ENCODE measurements around the gene CYB5R4. TPM values are rescaled to one million over a fixed set of nuclear protein-coding genes. Genes with fewer than 3 reads are reported as not detected.
"Not testable (repeated sequence)": the region's sequence is repeated elsewhere in the genome, so short reads cannot be mapped to it uniquely, and the experiment has no call there.

CYB5R4 gene
- total RNA-seq, 1 experiment from 2014 or later: 23.7 TPM

DNA sequence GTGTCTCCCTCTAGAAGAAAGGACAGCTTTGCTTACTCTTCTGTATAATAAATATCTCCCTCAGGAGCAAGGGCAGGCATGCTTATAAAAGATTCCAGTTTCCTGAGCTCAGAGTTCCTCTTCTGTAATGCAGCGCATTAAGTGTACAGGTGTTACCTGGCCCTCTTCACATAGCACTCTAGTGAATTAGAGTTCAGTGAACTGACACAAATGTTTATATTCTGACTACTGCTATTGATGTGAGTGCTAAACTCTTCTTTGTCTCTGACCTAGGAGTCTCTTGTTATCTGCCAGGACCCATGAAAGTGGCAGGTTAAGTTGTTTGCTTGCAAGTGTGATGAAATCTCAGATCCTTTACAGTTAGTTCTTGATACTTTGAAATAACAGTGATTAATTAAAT is 33.5 kb downstream of the CYB5R4 start:
- H3K4me3 Mint-ChIP-seq (ENCODE audit: unreplicated experiment): no peak overlapping the region
- H3K9me3 Mint-ChIP-seq (ENCODE audit: unreplicated experiment): no peaks in the 10 kb centered on the region
- ChIA-PET POLR2A (no interaction called here), CTCF (no interaction called here)
- Histone ChIP-seq H3K4me3 (ENCODE audit: low read depth, low read length) (no peak overlapping the region), H3K36me3 (ENCODE audit: control insufficient read depth, insufficient read depth, low read length) (no peaks in the 10 kb centered on the region), H3K4me1 (peaks cover 13% of the 10 kb centered on the region; the same call in 1 of the 2 replicates), H3K9me3 (no peaks in the 10 kb centered on the region), H3K27me3 (replicated peaks; ENCODE audit: control insufficient read depth, insufficient read depth, low read length) (no peaks in the 10 kb centered on the region)
- no peak for DNase-seq
- no peak overlapping the region for H3K27ac Mint-ChIP-seq (ENCODE audit: unreplicated experiment)
- TF ChIP-seq, protein P1, sequence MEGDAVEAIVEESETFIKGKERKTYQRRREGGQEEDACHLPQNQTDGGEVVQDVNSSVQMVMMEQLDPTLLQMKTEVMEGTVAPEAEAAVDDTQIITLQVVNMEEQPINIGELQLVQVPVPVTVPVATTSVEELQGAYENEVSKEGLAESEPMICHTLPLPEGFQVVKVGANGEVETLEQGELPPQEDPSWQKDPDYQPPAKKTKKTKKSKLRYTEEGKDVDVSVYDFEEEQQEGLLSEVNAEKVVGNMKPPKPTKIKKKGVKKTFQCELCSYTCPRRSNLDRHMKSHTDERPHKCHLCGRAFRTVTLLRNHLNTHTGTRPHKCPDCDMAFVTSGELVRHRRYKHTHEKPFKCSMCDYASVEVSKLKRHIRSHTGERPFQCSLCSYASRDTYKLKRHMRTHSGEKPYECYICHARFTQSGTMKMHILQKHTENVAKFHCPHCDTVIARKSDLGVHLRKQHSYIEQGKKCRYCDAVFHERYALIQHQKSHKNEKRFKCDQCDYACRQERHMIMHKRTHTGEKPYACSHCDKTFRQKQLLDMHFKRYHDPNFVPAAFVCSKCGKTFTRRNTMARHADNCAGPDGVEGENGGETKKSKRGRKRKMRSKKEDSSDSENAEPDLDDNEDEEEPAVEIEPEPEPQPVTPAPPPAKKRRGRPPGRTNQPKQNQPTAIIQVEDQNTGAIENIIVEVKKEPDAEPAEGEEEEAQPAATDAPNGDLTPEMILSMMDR (IDR thresholded peaks at IDR 0.05; ENCODE audit: insufficient read depth in 1 of 2, low read depth in 1 of 2, low read length in 1 of 2, severe bottlenecking in 1 of 2, unreplicated experiment in 1 of 2): no peak
- H3K27me3 Mint-ChIP-seq (ENCODE audit: insufficient read depth, unreplicated experiment): no peaks in the 10 kb centered on the region
- intact Hi-C loops (cut with micrococcal nuclease; ENCODE audit: unreplicated experiment): no loop called here
- no TSS peak for BruUV-seq (replicated peaks)
- no peaks in the 10 kb centered on the region for H3K36me3 Mint-ChIP-seq (ENCODE audit: insufficient read depth, unreplicated experiment)
- peaks cover 26% of the 10 kb centered on the region for H3K4me1 Mint-ChIP-seq (ENCODE audit: low read depth, unreplicated experiment)

DNA sequence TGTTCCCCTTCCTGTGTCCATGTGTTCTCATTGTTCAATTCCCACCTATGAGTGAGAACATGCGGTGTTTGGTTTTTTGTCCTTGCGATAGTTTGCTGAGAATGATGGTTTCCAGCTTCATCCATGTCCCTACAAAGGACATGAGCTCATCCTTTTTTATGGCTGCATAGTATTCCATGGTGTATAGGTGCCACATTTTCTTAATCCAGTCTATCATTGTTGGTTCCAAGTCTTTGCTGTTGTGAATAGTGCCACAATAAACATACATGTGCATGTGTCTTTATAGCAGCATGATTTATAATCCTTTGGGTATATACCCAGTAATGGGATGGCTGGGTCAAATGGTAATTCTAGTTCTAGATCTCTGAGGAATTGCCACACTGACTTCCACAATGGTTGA is 37.6 kb downstream of the CYB5R4 start:
- H3K36me3 Mint-ChIP-seq (ENCODE audit: insufficient read depth, unreplicated experiment); POLR2A ChIA-PET; BruUV-seq (replicated peaks): not testable (repeated sequence)

DNA sequence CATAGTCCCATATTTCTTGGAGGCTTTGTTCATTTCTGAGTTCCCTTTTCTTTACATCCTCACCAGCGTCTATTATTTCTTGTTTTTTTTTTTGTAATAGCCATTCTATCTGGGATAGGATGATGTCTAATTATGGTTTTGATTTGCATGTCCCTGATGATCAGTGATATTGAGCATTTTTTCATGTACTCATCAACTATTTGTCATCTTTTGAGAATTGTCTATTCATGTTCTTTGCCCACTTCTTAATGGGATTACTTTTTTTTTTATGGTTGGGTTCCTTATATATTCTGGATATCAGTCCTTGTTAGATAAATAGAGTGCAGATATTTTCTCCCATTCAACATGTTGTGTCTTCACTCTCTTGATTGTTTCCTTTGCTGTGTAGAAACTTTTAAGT is 42.1 kb downstream of the CYB5R4 start:
- no peaks in the 10 kb centered on the region for H3K36me3 Mint-ChIP-seq (ENCODE audit: insufficient read depth, unreplicated experiment)
- H3K27ac Mint-ChIP-seq (ENCODE audit: unreplicated experiment): no peak overlapping the region
- H3K4me3 Mint-ChIP-seq (ENCODE audit: unreplicated experiment): no peak overlapping the region
- DNase-seq: no peak
- H3K27me3 ChIP-seq (replicated peaks; ENCODE audit: control insufficient read depth, insufficient read depth, low read length): no peaks in the 10 kb centered on the region
- no peak overlapping the region for H3K4me3 ChIP-seq (ENCODE audit: low read depth, low read length)
- intact Hi-C loops (cut with micrococcal nuclease; ENCODE audit: unreplicated experiment): no loop called here
- H3K4me1 ChIP-seq: no peaks in the 10 kb centered on the region
- peaks cover 33% of the 10 kb centered on the region for H3K9me3 Mint-ChIP-seq (ENCODE audit: unreplicated experiment)
- ChIA-PET POLR2A (no interaction called here), CTCF (no interaction called here)
- no TSS peak for BruUV-seq (replicated peaks)
- no peaks in the 10 kb centered on the region for H3K36me3 ChIP-seq (ENCODE audit: control insufficient read depth, insufficient read depth, low read length)
- no peaks in the 10 kb centered on the region for H3K4me1 Mint-ChIP-seq (ENCODE audit: low read depth, unreplicated experiment)
- TF ChIP-seq, protein P1 (IDR thresholded peaks at IDR 0.05; ENCODE audit: insufficient read depth in 1 of 2, low read depth in 1 of 2, low read length in 1 of 2, severe bottlenecking in 1 of 2, unreplicated experiment in 1 of 2): no peak
- H3K9me3 ChIP-seq: no peaks in the 10 kb centered on the region
- no peaks in the 10 kb centered on the region for H3K27me3 Mint-ChIP-seq (ENCODE audit: insufficient read depth, unreplicated experiment)

More for the DNA sequence above, 37.6 kb downstream of the CYB5R4 start:
- H3K9me3 ChIP-seq; CTCF ChIA-PET; intact Hi-C loops (cut with micrococcal nuclease; ENCODE audit: unreplicated experiment); H3K36me3 ChIP-seq (ENCODE audit: control insufficient read depth, insufficient read depth, low read length); H3K4me3 Mint-ChIP-seq (ENCODE audit: unreplicated experiment); H3K4me1 ChIP-seq; H3K4me3 ChIP-seq (ENCODE audit: low read depth, low read length); H3K27me3 ChIP-seq (replicated peaks; ENCODE audit: control insufficient read depth, insufficient read depth, low read length); H3K9me3 Mint-ChIP-seq (ENCODE audit: unreplicated experiment); H3K27me3 Mint-ChIP-seq (ENCODE audit: insufficient read depth, unreplicated experiment); DNase-seq; H3K27ac Mint-ChIP-seq (ENCODE audit: unreplicated experiment): not testable (repeated sequence)
- H3K4me1 Mint-ChIP-seq (ENCODE audit: low read depth, unreplicated experiment): peaks cover 15% of the 10 kb centered on the region

DNA sequence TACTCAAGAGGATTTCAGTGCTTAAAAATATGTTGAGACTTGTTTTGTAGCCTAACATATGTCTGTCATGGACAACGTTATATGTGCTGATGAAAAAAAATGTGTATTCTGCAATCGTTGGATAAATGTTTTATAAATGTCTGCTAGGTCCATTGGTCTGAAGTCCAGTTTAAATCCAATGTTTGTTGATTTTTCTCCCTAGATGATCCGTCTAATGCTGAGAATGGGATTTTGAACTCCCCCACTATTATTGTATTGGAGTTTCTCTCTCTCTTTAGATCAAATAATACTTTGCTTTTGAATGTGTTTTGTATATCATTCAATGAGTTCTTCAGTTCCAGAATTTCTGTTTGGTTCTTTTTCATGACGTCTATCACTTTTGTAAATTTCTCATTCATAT is 44.9 kb downstream of the CYB5R4 start:
- H3K36me3 ChIP-seq (ENCODE audit: control insufficient read depth, insufficient read depth, low read length): no peaks in the 10 kb centered on the region
- intact Hi-C loops (cut with micrococcal nuclease; ENCODE audit: unreplicated experiment): no loop called here
- ChIA-PET POLR2A (no interaction called here), CTCF (no interaction called here)
- Mint-ChIP-seq H3K36me3 (ENCODE audit: insufficient read depth, unreplicated experiment) (no peaks in the 10 kb centered on the region), H3K4me3 (ENCODE audit: unreplicated experiment) (no peak overlapping the region), H3K9me3 (ENCODE audit: unreplicated experiment) (peaks cover 33% of the 10 kb centered on the region), H3K27me3 (ENCODE audit: insufficient read depth, unreplicated experiment) (no peaks in the 10 kb centered on the region), H3K4me1 (ENCODE audit: low read depth, unreplicated experiment) (no peaks in the 10 kb centered on the region), H3K27ac (ENCODE audit: unreplicated experiment) (no peak overlapping the region)
- H3K4me3 ChIP-seq (ENCODE audit: low read depth, low read length): no peak overlapping the region
- H3K4me1 ChIP-seq: no peaks in the 10 kb centered on the region
- H3K27me3 ChIP-seq (replicated peaks; ENCODE audit: control insufficient read depth, insufficient read depth, low read length): no peaks in the 10 kb centered on the region
- BruUV-seq (replicated peaks): no TSS peak
- DNase-seq: no peak
- TF ChIP-seq, protein P1 (IDR thresholded peaks at IDR 0.05; ENCODE audit: insufficient read depth in 1 of 2, low read depth in 1 of 2, low read length in 1 of 2, severe bottlenecking in 1 of 2, unreplicated experiment in 1 of 2): no peak
- no peaks in the 10 kb centered on the region for H3K9me3 ChIP-seq
